Stomach (tissue), 9 donors: Measurements from ENCODE around the gene TENM4. TPM values are rescaled to one million over a fixed set of nuclear protein-coding genes. Genes with fewer than 3 reads are reported as not detected.

Experiments used
- DNase-seq, 2 donors: peaks; one replicate each; pipeline versions ENCODE4 v3.0.0 to v3.0.0-alpha.2; 2013 to 2019
- H3K27ac ChIP-seq, 5 donors: fragments of 200-600 bp in 4 of 5; sonication (generic) in 4 of 5; one replicate each; pipeline ENCODE4 v1.5.1; 2013 to 2019; ENCODE audit warnings: mild to moderate bottlenecking in 1 of 5, moderate library complexity in 1 of 5
- H3K27me3 ChIP-seq, 3 donors: fragments of 200-600 bp; sonication (generic); one replicate each; pipeline ENCODE4 v1.5.1; 2017 to 2019; ENCODE audit warnings: mixed run types in 1 of 3
- H3K36me3 ChIP-seq, 4 donors: fragments of 200-600 bp; sonication (generic); 1 replicate in 3 of 4; 2 replicates in 1 of 4; pipeline ENCODE4 v1.5.1; 2016 to 2019
- H3K4me1 ChIP-seq, 4 donors: fragments of 200-600 bp; sonication (generic); one replicate each; pipeline ENCODE4 v1.5.1; 2016 to 2019
- H3K4me3 ChIP-seq, 4 donors: fragments of 200-600 bp; sonication (generic) in 3 of 4; one replicate each; pipeline ENCODE4 v1.5.1; 2016 to 2019; ENCODE audit warnings: mild to moderate bottlenecking in 1 of 4
- H3K9me3 ChIP-seq, 4 donors: fragments of 200-600 bp; sonication (generic); one replicate each; pipeline ENCODE4 v1.5.1; 2016 to 2019
- CTCF ChIP-seq, 7 experiments: fragments of 450-650 bp in 4 of 7; fragments of 200-600 bp in 3 of 7; sonication (generic) in 3 of 7; IDR thresholded peaks; one replicate each; pipeline ENCODE4 v1.5.1; 2016 to 2019; ENCODE audit warnings: antibody characterized with exemption in 7 of 7, control low read depth in 2 of 7, mild to moderate bottlenecking in 1 of 7
- EP300 ChIP-seq: sonication (generic); formaldehyde crosslinking; IDR thresholded peaks from one replicate; pipeline ENCODE4 v1.6.1; 2017; ENCODE audit warnings: antibody characterized with exemption
- POLR2A ChIP-seq, 4 donors: fragments of 450-650 bp; IDR thresholded peaks; one replicate each; pipeline ENCODE4 v1.6.1; 2016; ENCODE audit warnings: antibody characterized with exemption in 4 of 4, control low read depth in 2 of 4, mild to moderate bottlenecking in 1 of 4, moderate library complexity in 1 of 4
- POLR2AphosphoS5 ChIP-seq, 3 donors: sonication (generic); formaldehyde crosslinking; IDR thresholded peaks; one replicate each; pipeline ENCODE4 v1.6.1; 2016; ENCODE audit warnings: antibody characterized with exemption in 3 of 3
- WGBS, 5 donors: extraction: QIAGEN DNeasy Blood & Tissue Kit in 3 of 5; methylation state at CpG; one replicate each; pipeline versions ENCODE4 v1.1.5 to v1.1.7; 2013 to 2018; 5-methylcytosine and 5-hydroxymethylcytosine counted together
- intact Hi-C: fragments of 100-400 bp; cut with DNase I; formaldehyde crosslinking; loops from one replicate; pipeline ENCODE4 v1.15.1; 2023; ENCODE audit warnings: low total_unique reads
- polyA plus RNA-seq, 3 donors: library from polyadenylated mRNA; stranded (reverse); fragments of 200-250 nt; gene quantifications; one replicate each; pipeline ENCODE4 v1.2.3, GENCODE V29; 2013
- total RNA-seq, 5 donors: library from RNA; depleted of rRNA; stranded (reverse); fragments of >200 nt; gene quantifications; one replicate each; pipeline versions ENCODE4 v1.1.0 to v1.2.3, GENCODE V29; 2014 to 2016
- donor health status: healthy with polysubstance abuse.
- donor health status: Bipolar disorder and iron deficiency.
- donor health status: healthy.

Gene TENM4
- total and polyA plus RNA-seq, 8 donors = 0.06 to 13.2 (median 0.87) TPM; not detected in 1

- DNase-seq = no peak
- Histone ChIP-seq H3K36me3 (no peaks in the 10 kb centered on the region), H3K27me3 (no peaks in the 10 kb centered on the region), H3K27ac (no peak overlapping the region), H3K9me3 (peaks cover 0 to 10% (median 0%) of the 10 kb centered on the region in 4 donors), H3K4me1 (no peaks in the 10 kb centered on the region), H3K4me3 (no peak overlapping the region)
- TF ChIP-seq POLR2A (IDR thresholded peaks at IDR 0.05) (no peak), EP300 (no peak), CTCF (IDR thresholded peaks at IDR 0.05) (no peak), POLR2AphosphoS5 (IDR thresholded peaks at IDR 0.05) (no peak)
- intact Hi-C loops = no loop called here
- 88 to 95% (median 91%) methylated on average over 2 of the region's 2 CpGs for WGBS, 5 donors
Observed at GRCh38 chr11:79044201-79044600, 396.6 kb downstream of the TENM4 start.

GRCh38 chr11:79043726-79044125 is 397.1 kb downstream of the TENM4 start:
- Histone ChIP-seq H3K27me3 (no peaks in the 10 kb centered on the region), H3K36me3 (no peaks in the 10 kb centered on the region), H3K4me1 (no peaks in the 10 kb centered on the region), H3K4me3 (no peak overlapping the region), H3K9me3 (peaks cover 0 to 10% (median 0%) of the 10 kb centered on the region in 4 donors), H3K27ac (no peak overlapping the region)
- intact Hi-C loops = no loop called here
- TF ChIP-seq POLR2AphosphoS5 (IDR thresholded peaks at IDR 0.05) = no peak
- no peak for DNase-seq
- 65 to 88% (median 73%) methylated on average over 3 of the region's 3 CpGs for WGBS, 5 donors

GRCh38 chr11:79042824-79043223 is 398.0 kb downstream of the TENM4 start:
- H3K27me3 ChIP-seq = no peaks in the 10 kb centered on the region
- H3K27ac ChIP-seq = no peak overlapping the region
- H3K9me3 ChIP-seq = peaks cover 0 to 10% (median 0%) of the 10 kb centered on the region in 4 donors
- 88 to 95% (median 92%) methylated on average over 2 of the region's 2 CpGs for WGBS, 5 donors
- H3K4me1 ChIP-seq = no peaks in the 10 kb centered on the region
- intact Hi-C loops = no loop called here
- no peaks in the 10 kb centered on the region for H3K36me3 ChIP-seq
- no peak overlapping the region for H3K4me3 ChIP-seq
- DNase-seq = no peak
- no peak for TF ChIP-seq EP300
- no peak for TF ChIP-seq CTCF (IDR thresholded peaks at IDR 0.05)
- no peak for TF ChIP-seq POLR2A (IDR thresholded peaks at IDR 0.05)
- TF ChIP-seq POLR2AphosphoS5 (IDR thresholded peaks at IDR 0.05) = no peak

- WGBS, 5 donors = 67 to 92% (median 83%) methylated on average over 1 of the region's 1 CpG
Observed at GRCh38 chr11:79040348-79040747, 400.5 kb downstream of the TENM4 start.

More at GRCh38 chr11:79040348-79040747, 400.5 kb downstream of the TENM4 start:
- DNase-seq = no peak
- no peaks in the 10 kb centered on the region for H3K27me3 ChIP-seq
- no peaks in the 10 kb centered on the region for H3K36me3 ChIP-seq
- H3K4me1 ChIP-seq = no peaks in the 10 kb centered on the region
- TF ChIP-seq POLR2AphosphoS5 (IDR thresholded peaks at IDR 0.05) (no peak), EP300 (no peak), POLR2A (IDR thresholded peaks at IDR 0.05) (no peak), CTCF (IDR thresholded peaks at IDR 0.05) (no peak)
- no peak overlapping the region for H3K4me3 ChIP-seq
- intact Hi-C loops = no loop called here
- peaks cover 0 to 10% (median 0%) of the 10 kb centered on the region in 4 donors for H3K9me3 ChIP-seq
- H3K27ac ChIP-seq = no peak overlapping the region
